Endodermal cell (in vitro differentiated cells): Measurements from ENCODE around the gene SLAIN1. TPM values are rescaled to one million over a fixed set of nuclear protein-coding genes. Genes with fewer than 3 reads are reported as not detected.

ENCODE experiments used
- DNase-seq: peaks from one replicate; pipeline ENCODE4 v3.0.0-alpha.2; 2017
- H3K27ac ChIP-seq: 2 replicates; pipeline ENCODE4 v1.5.1; 2013; ENCODE audit warnings: mild to moderate bottlenecking, low read depth, low read length, moderate library complexity
- H3K27me3 ChIP-seq: 2 replicates; pipeline ENCODE4 v1.6.1; 2013; ENCODE audit warnings: mild to moderate bottlenecking, low read length, moderate library complexity; ENCODE audit not compliant: insufficient read depth, control insufficient read depth, poor library complexity, severe bottlenecking
- H3K36me3 ChIP-seq: 2 replicates; pipeline ENCODE4 v1.7.0; 2013; ENCODE audit warnings: mild to moderate bottlenecking, low read length, moderate library complexity; ENCODE audit not compliant: control insufficient read depth, insufficient read depth
- H3K4me1 ChIP-seq: one replicate; pipeline ENCODE4 v1.7.0; 2013; ENCODE audit warnings: low read length; ENCODE audit not compliant: control insufficient read depth, insufficient read depth
- H3K4me3 ChIP-seq: 2 replicates; pipeline ENCODE4 v1.5.1; 2013; ENCODE audit warnings: mild to moderate bottlenecking, low read length, moderate library complexity
- H3K9ac ChIP-seq: 2 replicates; pipeline ENCODE4 v1.6.1; 2013; ENCODE audit warnings: mild to moderate bottlenecking, low read length, moderate library complexity; ENCODE audit not compliant: poor library complexity, severe bottlenecking; ENCODE audit errors: extremely low read depth
- H3K9me3 ChIP-seq: 2 replicates; pipeline ENCODE4 v1.6.1; 2013; ENCODE audit warnings: mild to moderate bottlenecking, low read length, moderate library complexity; ENCODE audit not compliant: control insufficient read depth
- H3K27ac Mint-ChIP-seq: 2 replicates; pipeline ENCODE4 v1.8.0; 2020; ENCODE audit warnings: mixed read lengths
- H3K27me3 Mint-ChIP-seq: 2 replicates; pipeline ENCODE4 v1.8.0; 2021; ENCODE audit warnings: mild to moderate bottlenecking, mixed read lengths; ENCODE audit not compliant: insufficient read depth
- H3K36me3 Mint-ChIP-seq: 2 replicates; pipeline ENCODE4 v1.8.0; 2020; ENCODE audit warnings: low read depth, mixed read lengths
- H3K4me1 Mint-ChIP-seq: 2 replicates; pipeline ENCODE4 v1.8.0; 2020; ENCODE audit warnings: mixed read lengths
- H3K4me3 Mint-ChIP-seq: 2 replicates; pipeline ENCODE4 v1.8.0; 2020; ENCODE audit warnings: mild to moderate bottlenecking, moderate library complexity, mixed read lengths
- H3K9me3 Mint-ChIP-seq: 2 replicates; pipeline ENCODE4 v1.8.0; 2020; ENCODE audit warnings: mild to moderate bottlenecking, mixed read lengths
- CTCF ChIP-seq: fragments of 200-600 bp; sonication (generic); conservative IDR thresholded peaks from 2 replicates; pipeline ENCODE4 v1.5.0; 2021; ENCODE audit warnings: antibody characterized with exemption, mild to moderate bottlenecking
- WGBS, 2 experiments: methylation state at CpG; one replicate each; pipeline versions ENCODE4 v1.1.5 to v1.1.7; 2013; ENCODE audit warnings: missing lambda C conversion rate in 2 of 2, mixed read lengths in 1 of 2; ENCODE audit not compliant: insufficient coverage in 1 of 2, insufficient read length in 1 of 2; 5-methylcytosine and 5-hydroxymethylcytosine counted together
- total RNA-seq, 2 donors: library from RNA; stranded (reverse); fragmentation: NEBNext Ultra II Directional in 1 of 2; extraction: Animal tissue kit (Norgen Biotek cat#: 25700) in 1 of 2; gene quantifications; 2 replicates in 1 of 2; 3 replicates in 1 of 2; pipeline ENCODE4 v1.2.1, GENCODE V29; 2021

SLAIN1 gene
- total RNA-seq, 2 donors from 2014 or later = 24.0 to 25.7 TPM

- Mint-ChIP-seq H3K9me3 (no peaks in the 10 kb centered on the region), H3K4me3 (no peak overlapping the region), H3K4me1 (peaks cover 6% of the 10 kb centered on the region), H3K36me3 (no peaks in the 10 kb centered on the region), H3K27ac (no peak overlapping the region), H3K27me3 (peaks cover 21% of the 10 kb centered on the region)
- no peak for TF ChIP-seq CTCF
- WGBS, 2 experiments = 75% methylated on average over 1 of the region's 2 CpGs; no CpG with 5 or more reads in 1 of the 2 experiments
- no peaks in the 10 kb centered on the region for H3K36me3 ChIP-seq
- no peak overlapping the region for H3K9ac ChIP-seq
- H3K27ac ChIP-seq = peak overlapping the region; percentile 58
- no peak for DNase-seq
- H3K27me3 ChIP-seq = peaks cover 14% of the 10 kb centered on the region
- no peaks in the 10 kb centered on the region for H3K9me3 ChIP-seq
- H3K4me3 ChIP-seq = no peak overlapping the region
- no peaks in the 10 kb centered on the region for H3K4me1 ChIP-seq
Measured at GRCh38 chr13:77692746-77693448, 4.6 kb upstream of the SLAIN1 start.

- 86 to 90% methylated on average over 2 of the region's 2 CpGs for WGBS, 2 experiments
- Mint-ChIP-seq H3K4me3 (no peak overlapping the region), H3K4me1 (peaks cover 6% of the 10 kb centered on the region), H3K27me3 (peaks cover 21% of the 10 kb centered on the region), H3K9me3 (no peaks in the 10 kb centered on the region), H3K27ac (no peak overlapping the region), H3K36me3 (no peaks in the 10 kb centered on the region)
- H3K9ac ChIP-seq = no peak overlapping the region
- H3K27ac ChIP-seq = no peak overlapping the region
- no peak for DNase-seq
- no peaks in the 10 kb centered on the region for H3K4me1 ChIP-seq
- H3K9me3 ChIP-seq = no peaks in the 10 kb centered on the region
- peaks cover 14% of the 10 kb centered on the region for H3K27me3 ChIP-seq
- H3K36me3 ChIP-seq = no peaks in the 10 kb centered on the region
- TF ChIP-seq CTCF = no peak
- H3K4me3 ChIP-seq = no peak overlapping the region
Measured at GRCh38 chr13:77693449-77693940, 4.0 kb upstream of the SLAIN1 start.

GRCh38 chr13:77696006-77696878, 1.2 kb upstream of the SLAIN1 start:
- H3K4me3 ChIP-seq = peak overlapping the region; percentile 83
- no peaks in the 10 kb centered on the region for H3K36me3 ChIP-seq
- no peaks in the 10 kb centered on the region for H3K9me3 Mint-ChIP-seq
- H3K27me3 ChIP-seq = peaks cover 14% of the 10 kb centered on the region
- H3K27me3 Mint-ChIP-seq = peaks cover 30% of the 10 kb centered on the region
- H3K4me1 Mint-ChIP-seq = peaks cover 19% of the 10 kb centered on the region
- peaks cover 5% of the 10 kb centered on the region for H3K4me1 ChIP-seq
- no peak overlapping the region for H3K27ac Mint-ChIP-seq
- DNase-seq = peak; percentile 44
- H3K36me3 Mint-ChIP-seq = no peaks in the 10 kb centered on the region
- H3K27ac ChIP-seq = peak overlapping the region; percentile 86
- H3K9me3 ChIP-seq = no peaks in the 10 kb centered on the region
- TF ChIP-seq CTCF = no peak
- H3K4me3 Mint-ChIP-seq = peak overlapping the region; percentile 74
- 55 to 57% methylated on average over 5 to 9 of the region's 9 CpGs for WGBS, 2 experiments
- no peak overlapping the region for H3K9ac ChIP-seq
